SK-N-SH (cell line): Measurements from ENCODE around the gene PPP2R1A. TPM values are rescaled to one million over a fixed set of nuclear protein-coding genes. Genes with fewer than 3 reads are reported as not detected.

ENCODE experiments used
- CTCF ChIA-PET: fragments of 300-600, 350-600 bp; formaldehyde crosslinking; extraction: SDS; loops from one replicate; lab custom pipeline; 2021; lab: Yijun Ruan, JAX
- POLR2A ChIA-PET: fragments of 350-600 bp; sonication (Branson Sonifier 250); formaldehyde crosslinking; extraction: SDS; loops from one replicate; lab custom pipeline; 2020; ENCODE audit warnings: antibody characterized with exemption, inconsistent platforms; lab: Yijun Ruan, JAX
- DNase-seq: peaks from one replicate; pipeline ENCODE4 v3.0.0; 2012
- H2AFZ ChIP-seq: fragments of 200-600 bp; sonication (generic); 2 replicates; pipeline ENCODE4 v1.8.1; 2016; ENCODE audit warnings: antibody characterized with exemption, mild to moderate bottlenecking, low read depth
- H3F3A ChIP-seq: fragments of 200-600 bp; sonication (generic); replicated peaks from 2 replicates; pipeline ENCODE3; 2016; ENCODE audit warnings: antibody characterized with exemption, mild to moderate bottlenecking; ENCODE audit not compliant: insufficient read depth
- H3K27ac ChIP-seq, 2 experiments: fragments of 200-500 bp in 1 of 2; fragments of 200-600 bp in 1 of 2; sonication (Bioruptor generic) in 1 of 2; sonication (generic), shearing (Covaris generic) in 1 of 2; 2 replicates each; pipeline versions ENCODE4 v1.5.1 to v1.6.1; 2014 to 2016; ENCODE audit warnings: low read depth in 2 of 2, inconsistent platforms in 1 of 2, low read length in 1 of 2, mild to moderate bottlenecking in 1 of 2, mixed read lengths in 1 of 2
- H3K27me3 ChIP-seq: fragments of 200-600 bp; sonication (generic), shearing (Covaris generic); 2 replicates; pipeline ENCODE4 v1.6.1; 2016; ENCODE audit warnings: mixed run types; ENCODE audit not compliant: insufficient read depth
- H3K36me3 ChIP-seq, 2 experiments: fragments of 200-500 bp in 1 of 2; fragments of 200-600 bp in 1 of 2; sonication (Bioruptor generic) in 1 of 2; sonication (generic) in 1 of 2; replicated peaks in 1 of 2; 2 replicates each; pipeline versions ENCODE3 to v1.5.1; 2014 to 2016; ENCODE audit warnings: low read length in 1 of 2, mild to moderate bottlenecking in 1 of 2; ENCODE audit not compliant: insufficient read depth in 2 of 2, control insufficient read depth in 1 of 2
- H3K4me1 ChIP-seq, 2 experiments: fragments of 200-500 bp in 1 of 2; fragments of 200-600 bp in 1 of 2; sonication (Bioruptor generic) in 1 of 2; sonication (generic), shearing (Covaris generic) in 1 of 2; 2 replicates each; pipeline versions ENCODE4 v1.5.1 to v1.6.1; 2014 to 2016; ENCODE audit warnings: low read depth in 1 of 2, low read length in 1 of 2, mixed run types in 1 of 2; ENCODE audit not compliant: insufficient read depth in 2 of 2, control insufficient read depth in 1 of 2
- H3K4me2 ChIP-seq: fragments of 200-600 bp; sonication (generic), shearing (Covaris generic); 2 replicates; pipeline ENCODE4 v1.6.1; 2017; ENCODE audit warnings: mixed run types
- H3K4me3 ChIP-seq, 2 experiments: fragments of 200-500 bp in 1 of 2; fragments of 200-600 bp in 1 of 2; sonication (Bioruptor generic) in 1 of 2; sonication (generic), shearing (Covaris generic) in 1 of 2; 2 replicates each; pipeline versions ENCODE4 v1.5.1 to v1.8.1; 2014 to 2016; ENCODE audit warnings: low read depth in 2 of 2, inconsistent platforms in 1 of 2, low read length in 1 of 2, mild to moderate bottlenecking in 1 of 2, mixed read lengths in 1 of 2, moderate library complexity in 1 of 2
- H3K79me2 ChIP-seq: fragments of 200-600 bp; sonication (generic); 2 replicates; pipeline ENCODE4 v1.8.1; 2017; ENCODE audit warnings: mild to moderate bottlenecking; ENCODE audit not compliant: insufficient read depth
- H3K9ac ChIP-seq: fragments of 200-600 bp; sonication (generic); 2 replicates; pipeline ENCODE4 v1.6.1; 2017; ENCODE audit warnings: mixed run types
- H3K9me2 ChIP-seq: fragments of 200-600 bp; sonication (generic); 2 replicates; pipeline ENCODE4 v1.6.1; 2017; ENCODE audit warnings: mixed run types
- H3K9me3 ChIP-seq: fragments of 200-600 bp; sonication (generic); 2 replicates; pipeline ENCODE4 v1.6.1; 2017; ENCODE audit warnings: mixed run types, mild to moderate bottlenecking, moderate library complexity
- H4K20me1 ChIP-seq: fragments of 200-600 bp; sonication (generic); 2 replicates; pipeline ENCODE4 v1.6.1; 2017; ENCODE audit warnings: mild to moderate bottlenecking, mixed run types; ENCODE audit not compliant: insufficient read depth
- CHD2 ChIP-seq: fragments of 150-350 bp; IDR thresholded peaks from 2 replicates; pipeline ENCODE4 v1.6.1; 2018; ENCODE audit warnings: low read length; ENCODE audit not compliant: partially characterized antibody
- ELF1 ChIP-seq: IDR thresholded peaks from 2 replicates; pipeline ENCODE4 v1.4.0; 2012
- EZH2phosphoT487 ChIP-seq: fragments of 200-600 bp; sonication (generic); IDR thresholded peaks from 2 replicates; pipeline ENCODE4 v1.6.1; 2017; ENCODE audit warnings: low read depth, mixed run types, mild to moderate bottlenecking, antibody characterized with exemption, moderate library complexity, borderline replicate concordance
- FOXM1 ChIP-seq: IDR thresholded peaks from 2 replicates; pipeline ENCODE4 v1.4.0; 2012; ENCODE audit warnings: low read depth, mild to moderate bottlenecking
- PBX3 ChIP-seq: IDR thresholded peaks from 2 replicates; pipeline ENCODE4; 2012
- POLR2AphosphoS5 ChIP-seq: IDR thresholded peaks from 2 replicates; pipeline ENCODE4 v1.6.1; 2012; ENCODE audit warnings: low read depth, low read length
- RAD21 ChIP-seq: IDR thresholded peaks from 2 replicates; pipeline ENCODE4 v1.6.1; 2012; ENCODE audit warnings: mild to moderate bottlenecking, low read length
- REST ChIP-seq: IDR thresholded peaks from 2 replicates; pipeline ENCODE4 v1.6.1; 2012; ENCODE audit warnings: mild to moderate bottlenecking, low read depth, low read length, moderate library complexity
- RXRA ChIP-seq: IDR thresholded peaks from 2 replicates; pipeline ENCODE4 v1.4.0; 2012; ENCODE audit warnings: low read depth, mild to moderate bottlenecking, borderline replicate concordance
- SIN3A ChIP-seq: IDR thresholded peaks from 2 replicates; pipeline ENCODE4 v1.6.1; 2012; ENCODE audit warnings: low read depth, mild to moderate bottlenecking, low read length, moderate library complexity, borderline replicate concordance
- SMC3 ChIP-seq: IDR thresholded peaks from 2 replicates; pipeline ENCODE4 v1.6.1; 2012; ENCODE audit warnings: low read depth, low read length, improper control_type of control experiment
- TCF12 ChIP-seq: IDR thresholded peaks from 2 replicates; pipeline ENCODE4 v1.4.0; 2012
- USF1 ChIP-seq: IDR thresholded peaks from 2 replicates; pipeline ENCODE4 v1.4.0; 2012; ENCODE audit warnings: low read depth, borderline replicate concordance
- YY1 ChIP-seq: IDR thresholded peaks from 2 replicates; pipeline ENCODE4 v1.4.0; 2012; ENCODE audit warnings: low read depth, mild to moderate bottlenecking
- WGBS: methylation state at CpG from one replicate; pipeline ENCODE4 v1.1.6; 2017; ENCODE audit warnings: low lambda C conversion rate; 5-methylcytosine and 5-hydroxymethylcytosine counted together
- polyA plus RNA-seq, 3 experiments: library from polyadenylated mRNA; depleted of rRNA; stranded (reverse); fragments of >200 nt; gene quantifications; 2 replicates each; pipeline ENCODE4 v1.2.3, GENCODE V29; 2012
- TF ChIP-seq, protein P1 (sequence below): IDR thresholded peaks from 2 replicates; pipeline ENCODE4 v1.4.0; 2012; ENCODE audit warnings: low read depth
- TF ChIP-seq, protein P2 (sequence below): fragments of 150-350 bp; IDR thresholded peaks from 2 replicates; pipeline ENCODE4 v1.6.1; 2017; ENCODE audit warnings: antibody characterized with exemption, low read length, low read depth, borderline replicate concordance

Gene PPP2R1A
- polyA plus RNA-seq, 1 of the 3 experiments (the other 2 are of a cell fraction), result 163 TPM

- DNase-seq, result peak; percentile 64
- peak overlapping the region; percentile 99 for H3K9ac ChIP-seq
- peaks cover 0 to 2% of the 10 kb centered on the region in 2 experiments; a peak in 1 of 4 replicates for H3K4me1 ChIP-seq
- peak overlapping the region; percentile 79 for H3K4me2 ChIP-seq
- no peaks in the 10 kb centered on the region for H3F3A ChIP-seq
- no peaks in the 10 kb centered on the region for H3K9me3 ChIP-seq
- H3K36me3 ChIP-seq, result peaks cover 0 to 38% of the 10 kb centered on the region in 2 experiments
- H3K27ac ChIP-seq, result peak overlapping the region; percentile 90 to 94
- no peaks in the 10 kb centered on the region for H4K20me1 ChIP-seq
- H3K9me2 ChIP-seq, result no peaks in the 10 kb centered on the region
- CTCF ChIA-PET, result no interaction called here
- H3K4me3 ChIP-seq, result peak overlapping the region; percentile 85 to 91
- WGBS, result 18% methylated on average over 11 of the region's 11 CpGs
- H3K27me3 ChIP-seq, result no peaks in the 10 kb centered on the region
- H2AFZ ChIP-seq, result peak overlapping the region; percentile 92
- peaks cover 60% of the 10 kb centered on the region for H3K79me2 ChIP-seq
- no peak for TF ChIP-seq REST
- TF ChIP-seq EZH2phosphoT487, result no peak
- no peak for TF ChIP-seq RXRA
- TF ChIP-seq SMC3, result no peak
- TF ChIP-seq USF1, result no peak
- TF ChIP-seq ELF1, result no peak
- no peak for TF ChIP-seq TCF12
- TF ChIP-seq YY1, result no peak
- POLR2A ChIA-PET, result no interaction called here
Measured at GRCh38 chr19:52270266-52270885, 80.5 kb downstream of the PPP2R1A start.

DNA sequence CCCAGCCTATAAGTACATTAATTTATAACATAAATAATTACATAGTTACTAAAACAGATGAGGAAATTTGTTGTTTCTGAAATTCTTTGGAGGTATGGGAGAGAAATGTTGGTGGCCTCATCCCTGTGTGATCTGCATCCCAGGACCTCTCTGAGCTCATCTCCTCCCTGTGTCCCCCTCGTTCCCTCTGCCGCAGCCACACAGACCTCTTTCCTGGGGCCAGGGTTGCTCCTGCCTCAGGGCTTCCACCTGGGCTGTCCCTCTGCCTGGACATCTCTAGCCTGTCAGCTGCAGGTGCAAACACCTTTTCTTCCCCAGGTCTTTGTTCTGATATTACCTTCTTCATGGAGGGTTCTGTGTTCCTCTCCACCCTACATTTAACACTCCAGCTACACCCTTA is 83.4 kb downstream of the PPP2R1A start:
- H3K4me1 ChIP-seq, result peaks cover 0 to 2% of the 10 kb centered on the region in 2 experiments; a peak in 1 of 4 replicates
- ChIA-PET POLR2A (no interaction called here), CTCF (no interaction called here)
- TF ChIP-seq ELF1 (no peak), SIN3A (no peak), PBX3 (no peak), SMC3 (no peak), RAD21 (no peak), REST (no peak), POLR2AphosphoS5 (no peak), YY1 (no peak), FOXM1 (no peak), CHD2 (no peak)
- TF ChIP-seq, protein P1, sequence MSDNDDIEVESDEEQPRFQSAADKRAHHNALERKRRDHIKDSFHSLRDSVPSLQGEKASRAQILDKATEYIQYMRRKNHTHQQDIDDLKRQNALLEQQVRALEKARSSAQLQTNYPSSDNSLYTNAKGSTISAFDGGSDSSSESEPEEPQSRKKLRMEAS, result no peak
- TF ChIP-seq, protein P2, sequence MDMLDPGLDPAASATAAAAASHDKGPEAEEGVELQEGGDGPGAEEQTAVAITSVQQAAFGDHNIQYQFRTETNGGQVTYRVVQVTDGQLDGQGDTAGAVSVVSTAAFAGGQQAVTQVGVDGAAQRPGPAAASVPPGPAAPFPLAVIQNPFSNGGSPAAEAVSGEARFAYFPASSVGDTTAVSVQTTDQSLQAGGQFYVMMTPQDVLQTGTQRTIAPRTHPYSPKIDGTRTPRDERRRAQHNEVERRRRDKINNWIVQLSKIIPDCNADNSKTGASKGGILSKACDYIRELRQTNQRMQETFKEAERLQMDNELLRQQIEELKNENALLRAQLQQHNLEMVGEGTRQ, result no peak

More for the DNA sequence above, 83.4 kb downstream of the PPP2R1A start:
- Histone ChIP-seq H4K20me1 (no peaks in the 10 kb centered on the region), H3K27me3 (no peaks in the 10 kb centered on the region), H3K4me2 (no peak overlapping the region), H3K36me3 (peaks cover 0 to 55% of the 10 kb centered on the region in 2 experiments), H3K9me3 (no peaks in the 10 kb centered on the region), H3K27ac (no peak overlapping the region), H3K4me3 (peak overlapping the region in 1 of 2 experiments; percentile 6; a peak in 1 of 4 replicates), H3K9me2 (no peaks in the 10 kb centered on the region), H3K9ac (no peak overlapping the region), H3F3A (no peaks in the 10 kb centered on the region), H2AFZ (no peak overlapping the region), H3K79me2 (peaks cover 89% of the 10 kb centered on the region)
- no peak for DNase-seq
- 100% methylated on average over 2 of the region's 2 CpGs for WGBS
